GM12891 (cell line): ENCODE results near the gene SETBP1.

Experiments used
- PAX5 ChIP-seq: IDR thresholded peaks from 2 replicates; pipeline ENCODE4 v1.6.1; 2011; ENCODE audit warnings: low read length, moderate library complexity, mild to moderate bottlenecking; ENCODE audit not compliant: insufficient read depth, severe bottlenecking
- POLR2A ChIP-seq: IDR thresholded peaks from 2 replicates; pipeline ENCODE4 v1.6.1; 2011; ENCODE audit warnings: low read depth, low read length, control low read depth
- POLR2AphosphoS5 ChIP-seq: IDR thresholded peaks from 2 replicates; pipeline ENCODE4 v1.6.1; 2011; ENCODE audit warnings: low read depth, low read length, control low read depth
- TAF1 ChIP-seq: IDR thresholded peaks from 2 replicates; pipeline ENCODE4 v1.6.1; 2011; ENCODE audit warnings: low read depth, low read length, control low read depth

DNA sequence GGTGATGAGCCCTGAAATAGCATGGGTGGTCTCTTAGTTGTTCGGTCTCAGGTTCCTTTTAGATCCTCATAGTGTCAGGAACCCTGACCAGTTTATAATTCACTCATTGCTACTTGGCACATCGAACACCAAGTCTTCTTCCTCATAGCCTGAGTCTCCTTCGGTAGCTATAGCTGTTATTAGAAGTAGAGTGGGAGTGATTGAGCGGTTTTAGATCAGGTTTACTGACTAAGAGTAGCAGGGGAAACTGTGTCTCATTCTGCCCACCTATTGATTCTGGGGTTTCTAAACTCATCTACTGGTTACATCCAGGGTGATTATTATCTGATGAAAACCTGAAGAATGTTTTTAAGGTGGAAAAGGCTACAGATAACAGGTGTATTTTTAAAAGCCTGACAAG lies 114.6 kb downstream of the SETBP1 start:
- TF ChIP-seq PAX5 (no peak), POLR2A (no peak), POLR2AphosphoS5 (no peak), TAF1 (no peak)
